HTR-8/SVneo (cell line): ENCODE measurements around the gene CLN3.
"Not testable (repeated sequence)": the region's sequence is repeated elsewhere in the genome, so short reads cannot be mapped to it uniquely, and the experiment has no call there.

Source experiments
- DNase-seq: peaks from one replicate; pipeline ENCODE4 v3.0.0; 2011; ENCODE audit warnings: low spot score, mixed read lengths; ENCODE audit not compliant: insufficient read length
- FAIRE-seq: peaks from 2 replicates; lab custom pipeline; 2011; peaks lifted over from hg19 to GRCh38; lab: Jason Lieb, UNC

The CLN3 gene

DNA sequence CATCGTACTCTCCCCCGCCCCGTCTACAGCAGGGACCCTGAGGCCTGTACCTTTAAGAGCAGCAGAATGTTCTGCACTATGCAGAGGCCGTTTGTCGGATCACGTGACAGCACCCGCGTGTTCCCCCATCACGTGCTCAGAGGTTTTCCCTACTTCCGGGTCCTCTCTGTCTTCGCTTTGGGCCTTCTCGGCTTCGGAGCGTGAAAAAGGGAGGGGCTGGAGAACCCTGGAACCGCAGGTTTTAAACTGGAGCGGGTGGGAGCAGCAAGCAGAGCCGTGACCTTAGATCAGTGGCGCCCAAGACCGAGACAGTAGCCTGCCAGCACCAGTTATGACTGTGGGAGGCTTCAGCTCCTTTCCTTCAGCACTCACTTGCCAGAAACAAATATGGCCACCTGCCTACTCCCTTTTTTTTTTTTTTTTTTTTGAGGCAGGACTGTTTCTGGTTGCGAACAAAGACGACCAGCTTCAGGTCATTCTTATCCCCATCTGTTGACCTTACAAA lies at the start of gene CLN3:
TSS of gene CLN3 (minus strand) at position 105 of the 505 bp plus-strand sequence. CDS start 315 bp downstream, outside the sequence.
- FAIRE-seq: no peak
- DNase-seq: peak; percentile 97

DNA sequence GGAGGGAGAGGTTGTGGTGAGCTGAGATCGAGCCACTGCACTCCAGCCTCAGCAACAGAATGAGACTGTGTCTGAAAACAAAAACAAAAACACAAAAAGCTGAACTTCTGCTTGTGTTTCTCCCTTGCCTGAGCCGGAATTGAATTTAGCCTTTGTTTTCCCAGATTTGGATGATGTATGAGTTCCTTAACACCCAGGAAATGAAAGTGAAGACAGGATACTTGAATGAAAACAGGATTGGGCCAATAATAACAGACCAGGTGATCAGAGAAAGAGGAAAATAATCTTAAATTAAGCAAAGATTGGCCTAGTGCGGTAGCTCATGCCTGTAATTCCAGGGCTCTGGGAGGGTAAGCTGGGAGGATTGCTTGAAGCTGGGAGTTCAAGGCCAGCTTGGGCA lies 48.5 kb upstream of the CLN3 start:
- DNase-seq: no peak
- no peak for FAIRE-seq

DNA sequence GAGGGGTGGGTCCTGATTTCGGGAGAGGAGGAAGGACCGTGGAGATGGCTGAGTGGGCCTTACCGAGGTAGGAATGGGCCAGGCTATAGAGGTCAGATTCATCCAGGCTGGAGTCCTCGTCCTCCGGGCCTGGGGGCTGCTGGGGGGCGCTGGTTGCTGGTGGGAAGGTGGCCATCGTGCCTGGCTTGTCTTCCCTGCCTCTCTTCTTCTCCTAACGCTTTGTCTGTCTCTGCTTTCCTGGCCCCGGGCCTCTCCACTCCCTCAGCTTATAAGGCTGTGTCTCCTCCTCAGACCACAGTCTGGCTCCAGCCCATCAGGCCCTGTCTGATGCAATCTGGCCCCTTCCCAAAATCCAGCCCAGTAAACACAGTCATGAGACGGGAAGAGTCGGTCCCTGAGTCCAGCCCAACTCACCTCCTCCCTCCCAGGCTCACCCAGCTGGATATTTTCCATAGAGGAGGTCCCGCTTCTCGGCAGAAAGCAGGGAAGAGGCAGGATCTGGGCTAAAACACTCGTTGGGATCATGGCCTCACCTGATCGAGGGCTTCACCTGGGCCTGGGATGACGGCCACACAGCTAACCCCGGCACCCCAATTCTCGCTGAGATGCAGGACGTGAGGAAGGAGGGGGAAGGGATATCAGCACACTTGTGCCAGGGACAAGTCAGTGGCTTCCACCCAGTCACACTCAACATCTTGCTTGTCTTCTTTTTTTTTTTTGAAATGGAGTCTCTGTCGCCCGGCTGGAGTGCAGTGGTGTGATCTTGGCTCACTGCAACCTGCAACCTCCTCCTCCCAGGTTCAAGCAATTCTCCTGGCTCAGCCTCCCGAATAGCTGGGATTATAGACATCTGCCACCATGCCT lies 47.1 kb upstream of the CLN3 start, which contains the start of gene NUPR1:
TSS of gene NUPR1 (minus strand) at position 242 of the 864 bp plus-strand sequence. CDS start at position 175, 67 bp downstream.
- FAIRE-seq (no peak), DNase-seq (peak; percentile 57)

- no peak for FAIRE-seq
- no peak for DNase-seq
Observed at GRCh38 chr16:28537964-28538732, 46.3 kb upstream of the CLN3 start.

DNA sequence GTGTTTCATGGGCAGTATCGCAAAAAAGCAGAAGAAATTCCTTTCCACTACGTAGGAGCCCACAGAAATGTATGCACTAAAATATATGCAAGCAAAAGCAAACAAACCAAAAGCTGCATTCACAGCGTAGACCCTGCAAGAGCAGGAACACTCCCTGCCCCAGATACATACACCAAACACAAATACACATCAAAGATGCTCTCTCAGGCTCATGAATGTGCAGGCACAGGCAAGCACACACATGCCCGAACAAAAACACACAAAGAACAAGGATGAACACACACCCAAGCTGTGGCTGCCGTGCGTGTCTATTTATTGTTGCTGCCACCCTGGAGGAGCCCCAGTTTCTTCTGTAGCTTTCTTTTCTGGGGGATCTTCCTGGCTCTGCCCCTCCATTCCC lies 45.2 kb upstream of the CLN3 start:
- no peak for DNase-seq
- FAIRE-seq: no peak

DNA sequence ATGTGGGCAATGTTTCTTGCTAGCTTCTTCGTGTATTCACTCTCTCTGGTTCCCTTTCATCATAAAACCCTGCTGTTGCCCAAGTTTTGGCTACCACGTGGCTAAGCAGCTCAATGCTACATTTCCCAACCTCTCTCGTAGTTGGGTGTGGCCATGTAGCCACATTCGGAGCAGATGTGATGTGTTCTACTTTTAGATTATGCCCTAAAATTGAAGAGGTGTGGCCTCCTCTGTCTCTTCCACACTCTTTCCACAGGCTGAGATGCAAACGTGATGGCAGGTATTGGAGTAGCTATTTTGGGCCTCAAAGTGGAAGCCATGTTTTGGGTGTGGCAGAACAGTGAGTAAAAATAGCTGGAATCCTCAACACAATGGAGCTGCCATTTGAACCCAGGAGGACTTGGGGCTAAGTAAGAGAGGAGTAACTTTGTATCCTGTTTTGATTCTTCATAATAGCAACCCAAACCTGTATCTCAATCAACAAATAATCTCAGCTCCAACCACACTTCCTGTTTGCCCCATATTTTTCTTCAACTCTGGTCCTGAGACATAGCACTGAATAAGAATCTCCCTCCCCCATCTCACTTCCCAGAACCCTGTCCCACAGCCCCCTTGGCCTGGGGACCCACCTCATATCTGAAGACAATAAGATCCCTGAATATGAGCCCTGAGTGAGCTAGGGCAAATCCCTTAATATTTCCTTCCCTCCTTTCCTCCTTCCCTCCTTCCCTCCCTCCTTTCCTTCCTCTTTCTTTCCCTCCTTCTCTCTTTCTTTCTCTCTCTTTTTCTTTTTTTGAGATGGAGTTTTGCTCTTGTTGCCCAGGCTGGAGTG lies 42.9 kb upstream of the CLN3 start:
- no peak for DNase-seq
- no peak for FAIRE-seq

DNA sequence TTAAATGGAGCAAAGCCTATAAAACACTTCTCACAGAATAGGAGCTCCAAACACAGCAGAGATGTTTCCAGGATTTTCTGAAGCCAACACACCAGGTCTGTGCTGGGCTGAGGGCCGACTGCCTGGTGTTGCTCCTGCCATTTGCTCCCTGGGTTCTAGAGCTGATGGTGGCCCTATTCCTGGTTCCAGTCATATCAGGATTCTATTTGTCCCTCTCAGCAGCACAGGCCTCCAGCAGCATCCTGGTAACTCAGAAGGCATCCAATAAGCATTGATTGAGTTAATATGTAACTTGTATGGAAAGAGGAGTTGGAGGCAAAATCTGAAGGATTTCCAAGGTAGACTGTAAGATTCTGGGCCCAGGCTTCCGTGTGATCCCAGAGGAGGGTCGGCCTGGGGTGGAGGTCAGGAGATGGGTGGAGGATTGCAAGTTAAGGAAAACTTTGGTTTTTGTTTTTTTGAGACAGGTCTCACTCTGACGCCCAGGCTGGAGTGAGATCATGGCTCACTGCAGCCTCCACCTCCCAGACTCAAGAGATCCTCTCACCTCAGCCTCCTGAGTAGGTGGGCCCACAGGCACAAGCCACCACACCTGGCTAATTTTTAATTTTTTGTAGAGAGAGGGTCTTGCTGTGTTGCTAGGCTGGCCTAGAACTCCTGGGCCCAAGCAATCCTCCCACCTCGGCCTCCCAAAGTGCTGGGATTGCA lies 41.2 kb upstream of the CLN3 start:
- FAIRE-seq (no peak), DNase-seq (no peak)

GRCh38 chr16:28531777-28532744 lies 40.2 kb upstream of the CLN3 start:
- FAIRE-seq: no peak

GRCh38 chr16:28529124-28529523 lies 37.2 kb upstream of the CLN3 start:
- FAIRE-seq (no peak), DNase-seq (no peak)

More at GRCh38 chr16:28531777-28532744, 40.2 kb upstream of the CLN3 start:
- DNase-seq: no peak

GRCh38 chr16:28528463-28528867 lies 36.6 kb upstream of the CLN3 start:
- DNase-seq: no peak
- FAIRE-seq: no peak

DNA sequence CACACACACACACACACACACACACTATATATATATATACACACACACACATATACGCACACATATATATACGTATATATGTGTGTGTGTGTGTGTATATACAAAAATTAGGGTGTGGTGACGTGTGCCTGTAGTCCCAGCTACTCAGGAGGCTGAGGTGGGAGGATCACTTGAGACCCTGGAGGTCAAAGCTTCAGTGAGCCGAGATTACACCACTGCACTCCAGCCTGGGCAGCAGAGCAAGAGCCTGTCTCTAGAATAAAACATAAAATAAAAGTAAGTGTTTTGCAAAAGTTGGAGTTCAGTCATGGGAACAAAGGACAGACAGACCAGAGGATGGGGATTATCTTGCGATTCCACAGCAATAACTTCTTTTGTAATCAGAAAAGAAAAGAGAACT lies 36.1 kb upstream of the CLN3 start:
- no peak for FAIRE-seq
- no peak for DNase-seq

- not testable (repeated sequence) for DNase-seq, FAIRE-seq
Observed at GRCh38 chr16:28527100-28527785, 35.4 kb upstream of the CLN3 start.

GRCh38 chr16:28526201-28527099 lies 34.6 kb upstream of the CLN3 start:
- DNase-seq: no peak

GRCh38 chr16:28524681-28525171 lies 32.9 kb upstream of the CLN3 start:
- no peak for FAIRE-seq
- DNase-seq: no peak

More at GRCh38 chr16:28526201-28527099, 34.6 kb upstream of the CLN3 start:
- FAIRE-seq: no peak

GRCh38 chr16:28522792-28523191 lies 30.9 kb upstream of the CLN3 start:
- no peak for FAIRE-seq

GRCh38 chr16:28521436-28521835 lies 29.6 kb upstream of the CLN3 start:
- FAIRE-seq (no peak), DNase-seq (no peak)

More at GRCh38 chr16:28522792-28523191, 30.9 kb upstream of the CLN3 start:
- no peak for DNase-seq
